Neural cell (in vitro differentiated cells): Measurements from ENCODE around the gene CLIP1. TPM values are rescaled to one million over a fixed set of nuclear protein-coding genes. Genes with fewer than 3 reads are reported as not detected.

ENCODE experiments used
- H2AFZ ChIP-seq: fragments of 200-600, 300-800 bp; sonication (generic), shearing (Covaris generic); 2 replicates; pipeline ENCODE4 v1.6.0; 2014; ENCODE audit warnings: low read depth, mild to moderate bottlenecking, antibody characterized with exemption, low read length, moderate library complexity
- H3F3A ChIP-seq: fragments of 200-600 bp; shearing (Covaris generic); 2 replicates; pipeline ENCODE4 v1.6.1; 2016; ENCODE audit warnings: mild to moderate bottlenecking, moderate library complexity, mixed read lengths, antibody characterized with exemption, low read length; ENCODE audit not compliant: insufficient read depth, poor library complexity, severe bottlenecking
- H3K27ac ChIP-seq: fragments of 200-600, 300-800 bp; sonication (generic), shearing (Covaris generic); 2 replicates; pipeline ENCODE4 v1.5.1; 2014; ENCODE audit warnings: mild to moderate bottlenecking, low read length, moderate library complexity
- H3K27me3 ChIP-seq: fragments of 300-800, 200-600 bp; sonication (generic), shearing (Covaris generic); 2 replicates; pipeline ENCODE4 v1.6.0; 2014; ENCODE audit warnings: mild to moderate bottlenecking, low read depth, low read length, moderate library complexity; ENCODE audit not compliant: insufficient read depth
- H3K36me3 ChIP-seq: fragments of 300-800, 200-600 bp; sonication (generic), shearing (Covaris generic); 2 replicates; pipeline ENCODE4 v1.5.1; 2014; ENCODE audit warnings: mild to moderate bottlenecking, antibody characterized with exemption, low read length, moderate library complexity; ENCODE audit not compliant: insufficient read depth
- H3K4me2 ChIP-seq: fragments of 300-800, 200-600 bp; sonication (generic), shearing (Covaris generic); 2 replicates; pipeline ENCODE4 v1.6.0; 2014; ENCODE audit warnings: mild to moderate bottlenecking, low read length
- H3K4me3 ChIP-seq: fragments of 300-800, 200-600 bp; sonication (generic), shearing (Covaris generic); 2 replicates; pipeline ENCODE4 v1.5.1; 2014; ENCODE audit warnings: mild to moderate bottlenecking, low read length, moderate library complexity
- H3K79me2 ChIP-seq: fragments of 200-600 bp; shearing (Covaris generic); replicated peaks from 2 replicates; pipeline ENCODE4 v1.6.0; 2014; ENCODE audit warnings: mild to moderate bottlenecking, low read length, moderate library complexity; ENCODE audit not compliant: insufficient read depth
- H3K9ac ChIP-seq: fragments of 300-800, 200-600 bp; sonication (generic), shearing (Covaris generic); 2 replicates; pipeline ENCODE4 v1.6.1; 2016; ENCODE audit warnings: mild to moderate bottlenecking, low read length, mixed read lengths
- H3K9me2 ChIP-seq: fragments of 200-600 bp; shearing (Covaris generic); 2 replicates; pipeline ENCODE4 v1.6.1; 2016; ENCODE audit warnings: mild to moderate bottlenecking, low read length, mixed read lengths; ENCODE audit not compliant: insufficient read depth
- H3K9me3 ChIP-seq: fragments of 200-600, 300-800 bp; sonication (generic), shearing (Covaris generic); 2 replicates; pipeline ENCODE4 v1.6.1; 2016; ENCODE audit warnings: mild to moderate bottlenecking, mixed run types, low read length, moderate library complexity, mixed read lengths
- H4K20me1 ChIP-seq: fragments of 200-600 bp; shearing (Covaris generic); 2 replicates; pipeline ENCODE4 v1.6.1; 2016; ENCODE audit warnings: mild to moderate bottlenecking, mixed run types; ENCODE audit not compliant: insufficient read depth
- EP300 ChIP-seq: fragments of 450-650 bp; conservative IDR thresholded peaks from 2 replicates; pipeline ENCODE4 v1.6.1; 2014; ENCODE audit warnings: antibody characterized with exemption, mild to moderate bottlenecking, moderate library complexity; ENCODE audit not compliant: poor library complexity, severe bottlenecking
- EZH2 ChIP-seq: fragments of 200-600, 300-800 bp; shearing (Covaris generic), sonication (generic); IDR thresholded peaks from 2 replicates; pipeline ENCODE4 v1.6.1; 2014; ENCODE audit warnings: antibody characterized with exemption, low read length, borderline replicate concordance, mild to moderate bottlenecking; ENCODE audit not compliant: insufficient read depth, poor library complexity, severe bottlenecking
- MXI1 ChIP-seq: fragments of 450-650 bp; conservative IDR thresholded peaks from 2 replicates; pipeline ENCODE4 v1.6.1; 2014; ENCODE audit warnings: antibody characterized with exemption, mild to moderate bottlenecking; ENCODE audit not compliant: poor library complexity, severe bottlenecking
- POLR2AphosphoS5 ChIP-seq: IDR thresholded peaks from 2 replicates; pipeline ENCODE4 v1.6.1; 2012
- RAD21 ChIP-seq: fragments of 450-650 bp; conservative IDR thresholded peaks from 2 replicates; pipeline ENCODE4 v1.6.1; 2014; ENCODE audit warnings: antibody characterized with exemption, mild to moderate bottlenecking, moderate library complexity
- SMC3 ChIP-seq: fragments of 450-650 bp; conservative IDR thresholded peaks from 2 replicates; pipeline ENCODE4 v1.6.1; 2014; ENCODE audit warnings: antibody characterized with exemption, mild to moderate bottlenecking, moderate library complexity; ENCODE audit not compliant: poor library complexity
- TAF1 ChIP-seq: IDR thresholded peaks from 2 replicates; pipeline ENCODE4 v1.6.1; 2012; ENCODE audit warnings: low read depth
- polyA plus RNA-seq: library from polyadenylated mRNA; depleted of rRNA; stranded (reverse); fragments of >200 nt; gene quantifications from 2 replicates; pipeline ENCODE4 v1.2.3, GENCODE V29; 2014
- TF ChIP-seq, protein P1 (sequence below): fragments of 450-650 bp; IDR thresholded peaks from 2 replicates; pipeline ENCODE4 v1.5.1; 2014; ENCODE audit warnings: antibody characterized with exemption, mild to moderate bottlenecking, moderate library complexity; ENCODE audit not compliant: poor library complexity, severe bottlenecking
- TF ChIP-seq, protein P2 (sequence below): IDR thresholded peaks from 2 replicates; pipeline ENCODE4 v1.6.1; 2012; ENCODE audit warnings: borderline replicate concordance

The CLIP1 gene
- polyA plus RNA-seq, 1 donor from 2014 or later = 67.4 TPM

GRCh38 chr12:122348505-122348904, 74.0 kb downstream of the CLIP1 start:
- Histone ChIP-seq H3K79me2 (no peaks in the 10 kb centered on the region), H3K4me3 (no peak overlapping the region), H4K20me1 (no peaks in the 10 kb centered on the region), H3K9me2 (no peaks in the 10 kb centered on the region), H2AFZ (no peak overlapping the region), H3F3A (no peaks in the 10 kb centered on the region), H3K27ac (no peak overlapping the region), H3K36me3 (no peaks in the 10 kb centered on the region), H3K9me3 (no peaks in the 10 kb centered on the region), H3K4me2 (no peak overlapping the region), H3K9ac (no peak overlapping the region), H3K27me3 (no peaks in the 10 kb centered on the region)
- no peak for TF ChIP-seq RAD21
- TF ChIP-seq, protein P1, sequence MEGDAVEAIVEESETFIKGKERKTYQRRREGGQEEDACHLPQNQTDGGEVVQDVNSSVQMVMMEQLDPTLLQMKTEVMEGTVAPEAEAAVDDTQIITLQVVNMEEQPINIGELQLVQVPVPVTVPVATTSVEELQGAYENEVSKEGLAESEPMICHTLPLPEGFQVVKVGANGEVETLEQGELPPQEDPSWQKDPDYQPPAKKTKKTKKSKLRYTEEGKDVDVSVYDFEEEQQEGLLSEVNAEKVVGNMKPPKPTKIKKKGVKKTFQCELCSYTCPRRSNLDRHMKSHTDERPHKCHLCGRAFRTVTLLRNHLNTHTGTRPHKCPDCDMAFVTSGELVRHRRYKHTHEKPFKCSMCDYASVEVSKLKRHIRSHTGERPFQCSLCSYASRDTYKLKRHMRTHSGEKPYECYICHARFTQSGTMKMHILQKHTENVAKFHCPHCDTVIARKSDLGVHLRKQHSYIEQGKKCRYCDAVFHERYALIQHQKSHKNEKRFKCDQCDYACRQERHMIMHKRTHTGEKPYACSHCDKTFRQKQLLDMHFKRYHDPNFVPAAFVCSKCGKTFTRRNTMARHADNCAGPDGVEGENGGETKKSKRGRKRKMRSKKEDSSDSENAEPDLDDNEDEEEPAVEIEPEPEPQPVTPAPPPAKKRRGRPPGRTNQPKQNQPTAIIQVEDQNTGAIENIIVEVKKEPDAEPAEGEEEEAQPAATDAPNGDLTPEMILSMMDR = no peak
- TF ChIP-seq EP300 = no peak
- no peak for TF ChIP-seq POLR2AphosphoS5
- no peak for TF ChIP-seq TAF1
- TF ChIP-seq SMC3 = no peak
- TF ChIP-seq, protein P2, sequence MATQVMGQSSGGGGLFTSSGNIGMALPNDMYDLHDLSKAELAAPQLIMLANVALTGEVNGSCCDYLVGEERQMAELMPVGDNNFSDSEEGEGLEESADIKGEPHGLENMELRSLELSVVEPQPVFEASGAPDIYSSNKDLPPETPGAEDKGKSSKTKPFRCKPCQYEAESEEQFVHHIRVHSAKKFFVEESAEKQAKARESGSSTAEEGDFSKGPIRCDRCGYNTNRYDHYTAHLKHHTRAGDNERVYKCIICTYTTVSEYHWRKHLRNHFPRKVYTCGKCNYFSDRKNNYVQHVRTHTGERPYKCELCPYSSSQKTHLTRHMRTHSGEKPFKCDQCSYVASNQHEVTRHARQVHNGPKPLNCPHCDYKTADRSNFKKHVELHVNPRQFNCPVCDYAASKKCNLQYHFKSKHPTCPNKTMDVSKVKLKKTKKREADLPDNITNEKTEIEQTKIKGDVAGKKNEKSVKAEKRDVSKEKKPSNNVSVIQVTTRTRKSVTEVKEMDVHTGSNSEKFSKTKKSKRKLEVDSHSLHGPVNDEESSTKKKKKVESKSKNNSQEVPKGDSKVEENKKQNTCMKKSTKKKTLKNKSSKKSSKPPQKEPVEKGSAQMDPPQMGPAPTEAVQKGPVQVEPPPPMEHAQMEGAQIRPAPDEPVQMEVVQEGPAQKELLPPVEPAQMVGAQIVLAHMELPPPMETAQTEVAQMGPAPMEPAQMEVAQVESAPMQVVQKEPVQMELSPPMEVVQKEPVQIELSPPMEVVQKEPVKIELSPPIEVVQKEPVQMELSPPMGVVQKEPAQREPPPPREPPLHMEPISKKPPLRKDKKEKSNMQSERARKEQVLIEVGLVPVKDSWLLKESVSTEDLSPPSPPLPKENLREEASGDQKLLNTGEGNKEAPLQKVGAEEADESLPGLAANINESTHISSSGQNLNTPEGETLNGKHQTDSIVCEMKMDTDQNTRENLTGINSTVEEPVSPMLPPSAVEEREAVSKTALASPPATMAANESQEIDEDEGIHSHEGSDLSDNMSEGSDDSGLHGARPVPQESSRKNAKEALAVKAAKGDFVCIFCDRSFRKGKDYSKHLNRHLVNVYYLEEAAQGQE = no peak
- no peak for TF ChIP-seq MXI1
- TF ChIP-seq EZH2 = no peak

DNA sequence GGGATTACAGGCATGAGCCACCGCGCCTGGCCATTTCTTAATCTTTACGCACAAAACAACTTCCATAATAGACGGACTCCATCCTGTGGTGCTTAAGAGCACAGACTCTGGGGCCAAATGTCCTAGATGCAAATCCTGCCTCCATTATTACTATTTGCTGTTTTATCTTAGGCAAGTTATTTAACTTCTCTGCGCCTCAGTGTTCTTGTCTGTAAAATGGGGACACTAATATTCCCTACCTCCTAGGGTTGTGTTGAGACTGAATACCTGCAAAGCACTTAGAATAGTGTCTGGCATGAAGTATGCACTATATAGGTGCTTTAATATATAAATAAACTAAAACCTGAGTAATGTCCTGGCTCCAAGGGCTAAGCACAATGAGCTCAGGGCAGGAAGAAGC, 76.4 kb downstream of the CLIP1 start:
- Histone ChIP-seq H2AFZ (no peak overlapping the region), H3K9ac (no peak overlapping the region), H3F3A (no peaks in the 10 kb centered on the region), H3K27ac (no peak overlapping the region), H3K36me3 (peaks cover 4% of the 10 kb centered on the region), H4K20me1 (no peaks in the 10 kb centered on the region), H3K27me3 (no peaks in the 10 kb centered on the region), H3K4me3 (no peak overlapping the region), H3K9me3 (no peaks in the 10 kb centered on the region), H3K4me2 (no peak overlapping the region), H3K9me2 (no peaks in the 10 kb centered on the region), H3K79me2 (no peaks in the 10 kb centered on the region)
- TF ChIP-seq TAF1 (no peak), POLR2AphosphoS5 (no peak), EZH2 (no peak), EP300 (no peak), MXI1 (no peak), RAD21 (no peak), SMC3 (no peak)
- TF ChIP-seq, protein P2 = no peak
- TF ChIP-seq, protein P1 = no peak
